Transverse colon (tissue), 4 donors: ENCODE measurements around the gene UGT1A10. TPM values are rescaled to one million over a fixed set of nuclear protein-coding genes. Genes with fewer than 3 reads are reported as not detected.

Experiments
- DNase-seq: peaks from one replicate; pipeline ENCODE4 v3.0.0-alpha.2; 2019
- H3K27ac ChIP-seq, 4 donors: fragments of 200-600 bp; sonication (generic); 2 replicates each; pipeline ENCODE4 v1.5.1; 2016 to 2018; ENCODE audit warnings: inconsistent platforms in 4 of 4
- H3K27me3 ChIP-seq: fragments of 200-600 bp; sonication (generic); 2 replicates; pipeline ENCODE4 v1.5.1; 2017; ENCODE audit warnings: inconsistent platforms
- H3K36me3 ChIP-seq, 4 donors: fragments of 200-600 bp; sonication (generic); 2 replicates each; pipeline ENCODE4 v1.5.1; 2017 to 2019; ENCODE audit warnings: inconsistent platforms in 4 of 4
- H3K4me1 ChIP-seq, 4 donors: fragments of 200-600 bp; sonication (generic); 2 replicates each; pipeline ENCODE4 v1.5.1; 2017 to 2020; ENCODE audit warnings: inconsistent platforms in 4 of 4
- H3K4me3 ChIP-seq, 4 donors: fragments of 200-600 bp; sonication (generic); 1 replicate in 1 of 4; 2 replicates in 3 of 4; pipeline versions ENCODE4 v1.5.1 to v1.6.1; 2017 to 2019; ENCODE audit warnings: inconsistent platforms in 4 of 4
- H3K9me3 ChIP-seq, 2 donors: fragments of 200-600 bp; sonication (generic); 2 replicates each; pipeline ENCODE4 v1.5.1; 2017 to 2019; ENCODE audit warnings: inconsistent platforms in 2 of 2
- CTCF ChIP-seq, 5 experiments: fragments of 200-600 bp in 3 of 5; fragments of 450-650 bp in 2 of 5; sonication (generic) in 3 of 5; IDR thresholded peaks; 1 replicate in 2 of 5; 2 replicates in 3 of 5; pipeline ENCODE4 v1.5.1; 2016 to 2017; ENCODE audit warnings: antibody characterized with exemption in 5 of 5, inconsistent platforms in 3 of 5, mild to moderate bottlenecking in 2 of 5, moderate library complexity in 1 of 5
- EP300 ChIP-seq: sonication (generic); formaldehyde crosslinking; IDR thresholded peaks from one replicate; pipeline ENCODE4 v1.6.1; 2017; ENCODE audit warnings: antibody characterized with exemption, low read depth
- POLR2A ChIP-seq: fragments of 450-650 bp; IDR thresholded peaks from one replicate; pipeline ENCODE4 v1.6.1; 2016; ENCODE audit warnings: antibody characterized with exemption, mild to moderate bottlenecking, moderate library complexity
- POLR2AphosphoS5 ChIP-seq, 3 donors: sonication (generic); formaldehyde crosslinking; IDR thresholded peaks; one replicate each; pipeline ENCODE4 v1.6.1; 2016; ENCODE audit warnings: antibody characterized with exemption in 3 of 3
- WGBS, 2 donors: methylation state at CpG; one replicate each; pipeline ENCODE4 v1.1.5; 2018; ENCODE audit warnings: low coverage in 1 of 2; 5-methylcytosine and 5-hydroxymethylcytosine counted together
- in situ Hi-C, 4 donors: fragments of 200-750 bp; cut with MboI; loops; one replicate each; pipeline versions ENCODE4 v1.15.0 to v1.15.1; 2017; ENCODE audit warnings: low sequenced_read_pairs in 3 of 4, low pct_ligation_motif_present in 1 of 4, low pct_unique_long_range_greater_than_20kb in 1 of 4
- intact Hi-C: fragments of 100-400 bp; cut with DNase I; formaldehyde crosslinking; loops from one replicate; pipeline ENCODE4 v1.15.1; 2023; ENCODE audit warnings: low total_unique reads
- total RNA-seq, 4 donors: library from RNA; depleted of rRNA; stranded (reverse); fragments of >200 nt; gene quantifications; one replicate each; pipeline ENCODE4 v1.1.0, GENCODE V29; 2016

Gene UGT1A10
- total RNA-seq, 4 donors from 2014 or later, result 54.2 to 87.5 (median 54.9) TPM

DNA sequence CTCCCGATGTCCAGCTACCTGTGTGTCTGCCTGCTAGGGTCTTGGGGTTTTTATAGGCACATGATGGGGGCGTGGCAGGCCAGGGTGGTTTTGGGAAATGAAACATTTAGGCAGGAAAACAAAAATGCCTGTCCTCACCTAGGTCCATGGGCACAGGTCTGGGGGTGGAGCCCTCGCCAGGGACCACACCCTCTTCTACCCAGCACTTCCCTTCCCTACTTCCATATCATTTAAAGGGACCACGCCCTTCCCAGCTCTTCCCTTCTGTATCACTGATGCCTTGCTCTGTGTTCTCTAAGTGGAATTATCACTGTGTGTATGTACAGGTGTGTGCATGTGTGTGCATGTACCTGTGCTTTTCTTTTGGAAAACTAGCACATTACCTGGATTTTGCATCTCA, 130.2 kb downstream of the UGT1A10 start:
- no peak overlapping the region for H3K4me3 ChIP-seq

DNA sequence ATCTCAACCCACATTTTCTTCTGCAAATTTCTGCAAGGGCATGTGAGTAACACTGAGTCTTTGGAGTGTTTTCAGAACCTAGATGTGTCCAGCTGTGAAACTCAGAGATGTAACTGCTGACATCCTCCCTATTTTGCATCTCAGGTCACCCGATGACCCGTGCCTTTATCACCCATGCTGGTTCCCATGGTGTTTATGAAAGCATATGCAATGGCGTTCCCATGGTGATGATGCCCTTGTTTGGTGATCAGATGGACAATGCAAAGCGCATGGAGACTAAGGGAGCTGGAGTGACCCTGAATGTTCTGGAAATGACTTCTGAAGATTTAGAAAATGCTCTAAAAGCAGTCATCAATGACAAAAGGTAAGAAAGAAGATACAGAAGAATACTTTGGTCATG, 131.8 kb downstream of the UGT1A10 start:
- no peaks in the 10 kb centered on the region for H3K9me3 ChIP-seq
- no peaks in the 10 kb centered on the region for H3K36me3 ChIP-seq
- no peak for DNase-seq
- TF ChIP-seq POLR2AphosphoS5 (IDR thresholded peaks at IDR 0.05) (no peak), EP300 (no peak), CTCF (IDR thresholded peaks at IDR 0.05) (no peak), POLR2A (no peak)
- in situ Hi-C loops (no loop called here), intact Hi-C loops (no loop called here)
- H3K27ac ChIP-seq, result no peak overlapping the region
- H3K4me3 ChIP-seq, result no peak overlapping the region
- no peaks in the 10 kb centered on the region for H3K27me3 ChIP-seq
- peaks cover 0 to 14% (median 4%) of the 10 kb centered on the region in 4 donors for H3K4me1 ChIP-seq
- WGBS, 2 donors, result 86 to 96% methylated on average over 4 of the region's 4 CpGs

More for the DNA sequence above, 130.2 kb downstream of the UGT1A10 start:
- intact Hi-C loops (no loop called here), in situ Hi-C loops (no loop called here)
- Histone ChIP-seq H3K4me1 (peaks cover 0 to 14% (median 4%) of the 10 kb centered on the region in 4 donors), H3K27ac (no peak overlapping the region), H3K36me3 (no peaks in the 10 kb centered on the region), H3K27me3 (no peaks in the 10 kb centered on the region), H3K9me3 (no peaks in the 10 kb centered on the region)
- TF ChIP-seq EP300 (no peak), CTCF (IDR thresholded peaks at IDR 0.05) (no peak), POLR2A (no peak)
- WGBS, 2 donors, result 50 to 68% methylated on average over 1 to 4 of the region's 4 CpGs
- DNase-seq, result peak; percentile 27

- WGBS, 2 donors, result 91 to 95% methylated on average over 7 to 9 of the region's 9 CpGs
- Histone ChIP-seq H3K4me3 (no peak overlapping the region), H3K4me1 (peaks cover 0 to 5% (median 0%) of the 10 kb centered on the region in 4 donors), H3K27me3 (no peaks in the 10 kb centered on the region), H3K9me3 (no peaks in the 10 kb centered on the region), H3K36me3 (no peaks in the 10 kb centered on the region), H3K27ac (no peak overlapping the region)
- intact Hi-C loops (no loop called here), in situ Hi-C loops (no loop called here)
- no peak for TF ChIP-seq CTCF (IDR thresholded peaks at IDR 0.05)
- no peak for TF ChIP-seq POLR2AphosphoS5 (IDR thresholded peaks at IDR 0.05)
- TF ChIP-seq EP300, result no peak
- no peak for TF ChIP-seq POLR2A
- no peak for DNase-seq
Observed at GRCh38 chr2:233769260-233769659, 133.0 kb downstream of the UGT1A10 start.

- no peaks in the 10 kb centered on the region for H3K4me1 ChIP-seq
- H3K36me3 ChIP-seq, result no peaks in the 10 kb centered on the region
- H3K27ac ChIP-seq, result no peak overlapping the region
- WGBS, 2 donors, result 87% methylated on average over 16 of the region's 16 CpGs; no CpG with 5 or more reads in 1 of the 2 donors
- H3K4me3 ChIP-seq, result no peak overlapping the region
- no peaks in the 10 kb centered on the region for H3K9me3 ChIP-seq
- in situ Hi-C loops (no loop called here), intact Hi-C loops (no loop called here)
- no peaks in the 10 kb centered on the region for H3K27me3 ChIP-seq
- DNase-seq, result no peak
- TF ChIP-seq EP300, result no peak
- no peak for TF ChIP-seq POLR2A
- TF ChIP-seq CTCF (IDR thresholded peaks at IDR 0.05), result no peak
- TF ChIP-seq POLR2AphosphoS5 (IDR thresholded peaks at IDR 0.05), result no peak
Observed at GRCh38 chr2:233772153-233772552, 135.9 kb downstream of the UGT1A10 start.
